Neural progenitor cell (in vitro differentiated cells): ENCODE results near the gene SLC25A15.

Experiments used
- EZH2 ChIP-seq: fragments of 200-600 bp; sonication (generic); IDR thresholded peaks from 2 replicates; pipeline ENCODE4 v1.6.1; 2017; ENCODE audit warnings: antibody characterized with exemption, mild to moderate bottlenecking, moderate library complexity
- TF ChIP-seq, protein P1 (sequence below): fragments of 200-600 bp; sonication (generic); IDR thresholded peaks from 2 replicates; pipeline ENCODE4 v1.5.1; 2017; ENCODE audit warnings: antibody characterized with exemption, mild to moderate bottlenecking

DNA sequence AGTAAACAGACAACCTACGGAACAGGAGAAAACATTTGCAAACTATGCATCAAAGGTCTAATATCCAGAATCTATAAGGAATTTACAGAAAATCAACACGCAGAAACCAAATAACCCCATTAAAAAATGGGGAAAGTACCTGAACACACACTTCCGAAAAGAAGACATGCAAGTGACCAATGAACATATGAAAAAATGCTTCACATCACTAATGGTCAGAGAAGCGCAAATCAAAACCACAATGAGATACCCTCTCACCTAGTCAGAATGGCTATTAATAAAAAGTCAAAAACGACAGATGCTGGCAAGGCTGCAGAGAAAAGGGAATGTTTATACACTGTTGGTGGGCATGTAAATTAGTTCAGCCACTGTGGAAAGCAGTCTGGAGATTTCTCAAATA is 29.5 kb downstream of the SLC25A15 start:
- TF ChIP-seq, protein P1, sequence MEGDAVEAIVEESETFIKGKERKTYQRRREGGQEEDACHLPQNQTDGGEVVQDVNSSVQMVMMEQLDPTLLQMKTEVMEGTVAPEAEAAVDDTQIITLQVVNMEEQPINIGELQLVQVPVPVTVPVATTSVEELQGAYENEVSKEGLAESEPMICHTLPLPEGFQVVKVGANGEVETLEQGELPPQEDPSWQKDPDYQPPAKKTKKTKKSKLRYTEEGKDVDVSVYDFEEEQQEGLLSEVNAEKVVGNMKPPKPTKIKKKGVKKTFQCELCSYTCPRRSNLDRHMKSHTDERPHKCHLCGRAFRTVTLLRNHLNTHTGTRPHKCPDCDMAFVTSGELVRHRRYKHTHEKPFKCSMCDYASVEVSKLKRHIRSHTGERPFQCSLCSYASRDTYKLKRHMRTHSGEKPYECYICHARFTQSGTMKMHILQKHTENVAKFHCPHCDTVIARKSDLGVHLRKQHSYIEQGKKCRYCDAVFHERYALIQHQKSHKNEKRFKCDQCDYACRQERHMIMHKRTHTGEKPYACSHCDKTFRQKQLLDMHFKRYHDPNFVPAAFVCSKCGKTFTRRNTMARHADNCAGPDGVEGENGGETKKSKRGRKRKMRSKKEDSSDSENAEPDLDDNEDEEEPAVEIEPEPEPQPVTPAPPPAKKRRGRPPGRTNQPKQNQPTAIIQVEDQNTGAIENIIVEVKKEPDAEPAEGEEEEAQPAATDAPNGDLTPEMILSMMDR = no peak
- no peak for TF ChIP-seq EZH2
